HG03045 (cell line): ENCODE measurements around the gene MISP.

Experiments
- ATAC-seq: cut with Tn5 transposase; IDR thresholded peaks from one replicate; pipeline ENCODE4 v1.9.1; 2021; ENCODE audit warnings: mild to moderate bottlenecking, moderate library complexity; ENCODE audit not compliant: unreplicated experiment

Gene MISP

GRCh38 chr19:772063-772462 is 21.2 kb downstream of the MISP start:
- no peak for ATAC-seq

- ATAC-seq = no peak
Observed at GRCh38 chr19:772730-773436, 22.0 kb downstream of the MISP start.

- ATAC-seq = no peak
Observed at GRCh38 chr19:776549-776948, 25.6 kb downstream of the MISP start.

- ATAC-seq = no peak
Observed at GRCh38 chr19:778910-779653, 28.2 kb downstream of the MISP start.

GRCh38 chr19:780935-781334 is 30.0 kb downstream of the MISP start:
- no peak for ATAC-seq

GRCh38 chr19:781800-782184 is 30.9 kb downstream of the MISP start:
- no peak for ATAC-seq

- ATAC-seq = no peak
Observed at GRCh38 chr19:782185-782877, 31.4 kb downstream of the MISP start.

GRCh38 chr19:782878-783668 is 32.2 kb downstream of the MISP start:
- no peak for ATAC-seq

- ATAC-seq = no peak
Observed at GRCh38 chr19:784541-784940, 33.6 kb downstream of the MISP start.

- no peak for ATAC-seq
Observed at GRCh38 chr19:787536-787935, 36.6 kb downstream of the MISP start.

GRCh38 chr19:788686-788982 is 37.7 kb downstream of the MISP start:
- ATAC-seq = no peak

GRCh38 chr19:788983-789700 is 38.2 kb downstream of the MISP start:
- no peak for ATAC-seq

- no peak for ATAC-seq
Observed at GRCh38 chr19:789701-790060, 38.8 kb downstream of the MISP start.

GRCh38 chr19:791007-791566 is 40.2 kb downstream of the MISP start:
- ATAC-seq = no peak

- ATAC-seq = no peak
Observed at GRCh38 chr19:791567-792305, 40.8 kb downstream of the MISP start.

- no peak for ATAC-seq
Observed at GRCh38 chr19:792306-792885, 41.5 kb downstream of the MISP start.

- no peak for ATAC-seq
Observed at GRCh38 chr19:793806-794205, 42.9 kb downstream of the MISP start.

- no peak for ATAC-seq
Observed at GRCh38 chr19:795073-795611, 44.2 kb downstream of the MISP start.
